ENCODE results near the gene LASP1NB.
"Not testable (repeated sequence)": the region's sequence is repeated elsewhere in the genome, so short reads cannot be mapped to it uniquely, and the experiment has no call there.

LASP1NB gene

GRCh38 chr17:38922538-38923297, 2.7 kb upstream of the LASP1NB start:
- Mint-ChIP-seq H3K27ac (peak overlapping the region in 2 of 3 experiments; percentile 26 to 42), H3K27me3 (ENCODE audit: low read depth) (no peaks in the 10 kb centered on the region), H3K4me1 (peaks cover 48% of the 10 kb centered on the region), H3K9me3 (no peaks in the 10 kb centered on the region), H3K4me3 (no peak overlapping the region), H3K36me3 (ENCODE audit: low read depth) (peaks cover 21% of the 10 kb centered on the region)
- no peak for TF ChIP-seq CTCF (IDR thresholded peaks at IDR 0.05; ENCODE audit: unreplicated experiment in 3 of 3)

- H3K4me3 Mint-ChIP-seq, result peak overlapping the region; percentile 74 to 84 (median 79)
- H3K27ac Mint-ChIP-seq, result peak overlapping the region; percentile 89 to 93 (median 90)
- H3K9me3 Mint-ChIP-seq, result no peaks in the 10 kb centered on the region
- H3K4me1 Mint-ChIP-seq, result peaks cover 35% of the 10 kb centered on the region
- H3K36me3 Mint-ChIP-seq (ENCODE audit: low read depth), result no peaks in the 10 kb centered on the region
- TF ChIP-seq CTCF (IDR thresholded peaks at IDR 0.05; ENCODE audit: unreplicated experiment in 3 of 3), result no peak
- no peaks in the 10 kb centered on the region for H3K27me3 Mint-ChIP-seq (ENCODE audit: low read depth)
These were observed 1.1 kb downstream of the LASP1NB start for GRCh38 chr17:38926293-38927070.

- not testable (repeated sequence) for H3K27ac Mint-ChIP-seq; H3K27me3 Mint-ChIP-seq (ENCODE audit: low read depth); H3K4me3 Mint-ChIP-seq; H3K9me3 Mint-ChIP-seq; H3K36me3 Mint-ChIP-seq (ENCODE audit: low read depth)
- H3K4me1 Mint-ChIP-seq, result peaks cover 11% of the 10 kb centered on the region
These were observed 5.4 kb downstream of the LASP1NB start for GRCh38 chr17:38930782-38931181.

- not testable (repeated sequence) for H3K27me3 Mint-ChIP-seq (ENCODE audit: low read depth); H3K4me3 Mint-ChIP-seq; H3K27ac Mint-ChIP-seq
These were observed 8.5 kb downstream of the LASP1NB start for GRCh38 chr17:38933962-38934361.

GRCh38 chr17:38939987-38940386, 14.6 kb downstream of the LASP1NB start:
- Mint-ChIP-seq H3K36me3 (ENCODE audit: low read depth) (no peaks in the 10 kb centered on the region), H3K9me3 (no peaks in the 10 kb centered on the region), H3K27ac (no peak overlapping the region), H3K4me1 (no peaks in the 10 kb centered on the region), H3K27me3 (ENCODE audit: low read depth) (peaks cover 6% of the 10 kb centered on the region), H3K4me3 (no peak overlapping the region)
- TF ChIP-seq CTCF (IDR thresholded peaks at IDR 0.05; ENCODE audit: unreplicated experiment in 3 of 3), result no peak

More at GRCh38 chr17:38933962-38934361, 8.5 kb downstream of the LASP1NB start:
- H3K36me3 Mint-ChIP-seq (ENCODE audit: low read depth); H3K9me3 Mint-ChIP-seq; H3K4me1 Mint-ChIP-seq: not testable (repeated sequence)

- no peak overlapping the region for H3K4me3 Mint-ChIP-seq
- no peak for TF ChIP-seq CTCF (IDR thresholded peaks at IDR 0.05; ENCODE audit: unreplicated experiment in 3 of 3)
- no peaks in the 10 kb centered on the region for H3K9me3 Mint-ChIP-seq
- H3K36me3 Mint-ChIP-seq (ENCODE audit: low read depth), result no peaks in the 10 kb centered on the region
- H3K27ac Mint-ChIP-seq, result no peak overlapping the region
- no peaks in the 10 kb centered on the region for H3K4me1 Mint-ChIP-seq
- H3K27me3 Mint-ChIP-seq (ENCODE audit: low read depth), result peaks cover 4% of the 10 kb centered on the region
These were observed 15.0 kb downstream of the LASP1NB start for GRCh38 chr17:38940404-38940803.
